ENCODE measurements around the gene PAK6.

PAK6 gene

GRCh38 chr15:40241269-40242212 lies 2.7 kb downstream of the PAK6 start:
- in situ Hi-C loops (cut with MboI; ENCODE audit: low sequenced_read_pairs): no loop called here

GRCh38 chr15:40242213-40242599 lies 3.3 kb downstream of the PAK6 start:
- in situ Hi-C loops (cut with MboI; ENCODE audit: low sequenced_read_pairs): no loop called here

GRCh38 chr15:40242601-40243000 lies 3.7 kb downstream of the PAK6 start:
- in situ Hi-C loops (cut with MboI; ENCODE audit: low sequenced_read_pairs): no loop called here

DNA sequence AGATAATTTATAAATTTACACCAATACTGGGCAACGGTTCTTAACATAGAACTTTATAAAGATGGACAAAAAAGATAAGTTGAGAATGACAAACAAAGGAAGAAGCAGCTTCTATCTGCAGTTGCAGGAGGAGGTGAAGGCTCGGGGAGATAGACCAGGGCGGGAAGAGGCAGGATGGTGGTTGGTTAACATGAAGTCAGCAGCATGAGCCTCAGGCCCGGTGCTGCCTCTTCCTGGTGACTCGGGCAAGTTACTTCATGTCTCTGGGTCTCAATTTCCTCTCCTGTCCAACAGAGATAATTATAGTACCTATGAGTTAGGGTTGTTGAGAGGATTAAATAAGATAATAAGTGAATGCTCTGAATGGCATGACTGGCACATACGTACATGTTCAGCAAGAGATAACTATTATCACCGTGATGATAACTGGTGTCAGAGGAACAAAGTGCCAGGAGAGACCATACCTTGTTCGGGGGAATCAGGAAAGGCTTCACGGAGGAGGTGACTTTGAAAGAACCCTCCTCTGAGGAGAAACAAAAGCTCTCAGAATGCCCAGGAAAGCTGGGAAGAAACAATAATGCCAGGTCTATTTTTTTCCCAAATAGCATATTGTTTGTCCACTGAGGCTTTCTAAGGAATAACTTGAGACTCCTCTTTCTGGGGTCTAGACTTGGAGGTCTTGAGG lies 4.4 kb downstream of the PAK6 start:
- in situ Hi-C loops (cut with MboI; ENCODE audit: low sequenced_read_pairs): no loop called here

GRCh38 chr15:40244961-40245523 lies 6.2 kb downstream of the PAK6 start:
- in situ Hi-C loops (cut with MboI; ENCODE audit: low sequenced_read_pairs): no loop called here

- in situ Hi-C loops (cut with MboI; ENCODE audit: low sequenced_read_pairs): no loop called here
Observed at GRCh38 chr15:40245666-40246450, 7.0 kb downstream of the PAK6 start.

DNA sequence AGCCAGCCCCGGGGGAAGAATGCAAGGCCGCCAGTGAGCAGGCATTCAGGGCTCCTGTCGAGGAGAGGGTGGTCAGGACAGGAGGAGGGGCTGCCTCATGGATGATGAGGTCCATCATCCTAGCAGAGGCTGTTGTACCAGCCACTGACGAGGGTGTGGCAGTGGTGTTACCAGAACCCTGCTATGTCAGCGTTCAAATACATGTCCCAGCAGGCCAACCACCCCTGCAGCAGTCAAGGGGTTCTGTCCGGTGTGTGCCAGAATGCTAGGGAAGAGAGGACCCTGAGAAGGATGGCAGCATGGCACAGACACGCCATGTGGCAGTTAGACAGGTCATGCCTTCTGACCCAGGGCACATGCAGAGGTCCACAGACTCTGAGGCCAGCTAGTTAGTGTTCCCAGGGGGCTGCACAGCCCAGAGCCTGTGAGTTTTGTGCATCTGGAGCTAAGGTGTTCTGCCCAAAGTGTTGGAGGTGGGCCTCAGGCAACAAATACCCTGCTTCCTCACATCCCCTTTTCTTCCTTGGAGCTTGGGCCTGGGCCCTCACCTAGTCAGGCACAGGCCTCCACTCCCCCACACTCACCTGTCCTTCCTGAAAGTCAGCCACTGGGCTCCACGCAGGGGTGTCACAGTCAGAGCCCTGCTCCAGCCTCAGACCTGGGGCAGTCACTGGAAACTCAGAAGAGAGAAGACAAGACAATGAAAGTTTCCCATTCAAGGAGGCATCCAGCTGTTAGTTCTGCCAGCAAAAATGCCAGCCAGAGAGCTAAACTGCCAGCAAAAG lies 7.8 kb downstream of the PAK6 start:
- in situ Hi-C loops (cut with MboI; ENCODE audit: low sequenced_read_pairs): no loop called here

DNA sequence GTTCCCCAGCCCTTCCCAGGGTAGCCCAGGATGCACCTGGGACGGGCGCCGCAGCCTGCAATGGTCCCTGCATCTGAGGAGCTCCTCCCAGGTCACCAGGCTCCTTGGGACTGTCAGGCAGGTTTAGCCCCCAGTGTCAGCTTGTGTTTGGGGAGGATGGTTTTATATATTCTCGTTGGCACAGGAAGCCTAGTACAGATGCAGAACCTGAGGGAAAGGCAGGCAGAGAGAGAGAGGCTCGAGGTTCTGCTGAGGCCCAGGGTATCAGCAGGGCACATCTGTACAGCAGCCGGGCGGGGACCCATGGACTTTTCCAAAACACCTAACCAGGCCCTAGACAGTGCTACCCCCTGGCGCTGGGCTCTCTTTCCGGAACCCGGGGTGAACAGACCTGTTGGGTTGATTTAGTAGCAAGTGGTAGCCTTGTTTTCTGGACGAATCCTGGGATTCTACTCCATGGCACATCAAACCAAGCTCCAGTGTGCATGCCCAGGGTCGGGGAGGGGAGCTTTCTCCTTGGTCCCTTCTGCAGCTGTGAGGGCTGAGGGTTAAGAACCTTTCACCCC lies 8.6 kb downstream of the PAK6 start:
- in situ Hi-C loops (cut with MboI; ENCODE audit: low sequenced_read_pairs): no loop called here

DNA sequence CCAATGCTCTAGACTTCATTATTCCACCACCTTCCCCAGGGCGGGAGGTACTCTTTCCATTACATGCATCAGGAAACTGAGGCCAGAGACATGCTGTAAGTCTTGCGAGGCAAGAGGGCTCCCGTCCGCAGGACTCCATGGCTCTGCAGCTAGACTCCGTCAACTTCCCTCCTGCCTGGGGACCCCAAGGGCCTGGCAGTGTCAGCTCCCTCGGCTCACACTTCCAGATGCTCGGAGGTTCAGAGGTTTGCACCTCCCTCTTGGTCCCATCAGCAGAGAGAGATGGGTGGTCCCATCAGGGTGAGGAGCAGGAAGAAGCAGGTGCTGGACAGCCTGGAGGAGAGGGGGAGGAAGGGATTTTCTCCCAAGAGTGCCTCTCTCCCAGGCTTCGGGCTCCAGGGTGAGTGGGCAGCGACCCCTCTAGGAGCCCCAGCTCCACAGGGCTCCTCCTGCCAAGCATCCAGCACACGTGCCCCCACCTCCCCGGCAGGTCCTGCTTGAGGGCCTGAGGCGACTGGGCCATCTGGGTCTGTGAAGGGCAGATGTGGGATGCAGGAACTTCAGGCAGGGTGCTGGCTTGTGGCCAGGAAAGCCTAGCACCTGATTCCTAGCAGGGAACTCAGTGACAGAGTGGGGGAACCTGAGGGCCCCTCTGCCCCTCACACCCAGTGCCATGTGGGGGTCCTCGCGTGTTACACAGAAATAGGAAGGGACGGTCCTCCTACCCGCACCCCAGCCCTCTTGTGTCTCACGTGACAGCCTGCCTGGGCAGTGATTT lies 9.3 kb downstream of the PAK6 start:
- in situ Hi-C loops (cut with MboI; ENCODE audit: low sequenced_read_pairs): no loop called here

DNA sequence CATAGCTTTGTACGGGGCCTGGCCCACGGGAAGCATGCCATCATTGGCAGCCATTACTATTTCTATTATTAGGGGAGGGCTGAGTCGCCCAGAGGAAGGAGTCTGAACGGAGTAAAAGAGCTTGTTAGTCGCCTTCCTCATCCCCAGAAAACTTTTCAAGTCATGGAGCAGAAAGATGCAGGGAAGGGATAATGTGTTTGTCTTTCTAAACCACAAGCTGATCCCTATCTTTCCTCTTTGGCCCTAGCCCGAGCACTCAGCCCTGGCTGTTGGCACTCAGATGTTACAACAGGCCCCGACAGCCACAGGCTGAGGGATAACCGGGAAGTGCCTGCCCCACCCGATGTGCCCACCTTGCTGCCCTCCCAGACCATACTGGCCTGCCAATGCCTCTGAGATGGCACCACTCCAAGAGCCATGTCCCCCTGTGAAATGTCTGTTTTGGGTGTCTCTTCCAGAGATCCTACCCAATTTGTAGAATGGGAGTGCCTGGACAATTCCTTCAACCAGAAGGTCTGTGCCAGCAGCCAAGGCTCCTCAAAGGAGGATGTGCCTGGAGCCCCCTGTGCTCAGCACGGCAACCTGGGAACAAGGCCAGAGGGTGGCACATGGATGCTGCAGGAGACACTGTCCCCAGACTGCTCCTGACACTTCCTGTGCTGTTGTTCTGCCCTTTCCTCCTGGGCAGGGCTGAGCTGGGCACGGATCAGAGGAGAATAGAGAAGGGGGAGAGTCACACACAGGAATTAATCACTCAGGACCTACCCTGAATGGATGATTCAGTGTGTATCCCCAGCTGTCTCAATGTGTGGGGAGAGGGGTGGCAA lies 10.8 kb downstream of the PAK6 start:
- in situ Hi-C loops (cut with MboI; ENCODE audit: low sequenced_read_pairs): no loop called here

- in situ Hi-C loops (cut with MboI; ENCODE audit: low sequenced_read_pairs): no loop called here
Observed at GRCh38 chr15:40250304-40250656, 11.4 kb downstream of the PAK6 start.

- in situ Hi-C loops (cut with MboI; ENCODE audit: low sequenced_read_pairs): no loop called here
Observed at GRCh38 chr15:40250771-40251483, 12.1 kb downstream of the PAK6 start.

GRCh38 chr15:40251486-40252140 lies 12.8 kb downstream of the PAK6 start:
- in situ Hi-C loops (cut with MboI; ENCODE audit: low sequenced_read_pairs): no loop called here

DNA sequence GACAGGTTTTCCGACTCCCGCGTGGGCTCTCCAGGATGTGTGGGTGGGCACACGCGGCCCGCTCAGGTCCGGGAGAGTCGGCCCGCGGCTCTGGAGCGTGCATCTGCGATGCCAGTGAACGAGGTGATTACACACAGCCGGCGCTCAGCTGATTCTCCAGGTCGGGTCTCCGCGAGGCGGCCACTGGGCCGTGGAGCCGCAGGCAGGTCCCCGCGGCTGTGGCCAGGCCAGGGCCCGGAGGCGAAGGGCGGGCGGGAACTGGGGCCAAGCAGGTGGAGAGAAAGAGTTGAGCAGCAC lies 13.2 kb downstream of the PAK6 start:
- in situ Hi-C loops (cut with MboI; ENCODE audit: low sequenced_read_pairs): no loop called here

GRCh38 chr15:40252438-40253166 lies 13.7 kb downstream of the PAK6 start:
- in situ Hi-C loops (cut with MboI; ENCODE audit: low sequenced_read_pairs): no loop called here

DNA sequence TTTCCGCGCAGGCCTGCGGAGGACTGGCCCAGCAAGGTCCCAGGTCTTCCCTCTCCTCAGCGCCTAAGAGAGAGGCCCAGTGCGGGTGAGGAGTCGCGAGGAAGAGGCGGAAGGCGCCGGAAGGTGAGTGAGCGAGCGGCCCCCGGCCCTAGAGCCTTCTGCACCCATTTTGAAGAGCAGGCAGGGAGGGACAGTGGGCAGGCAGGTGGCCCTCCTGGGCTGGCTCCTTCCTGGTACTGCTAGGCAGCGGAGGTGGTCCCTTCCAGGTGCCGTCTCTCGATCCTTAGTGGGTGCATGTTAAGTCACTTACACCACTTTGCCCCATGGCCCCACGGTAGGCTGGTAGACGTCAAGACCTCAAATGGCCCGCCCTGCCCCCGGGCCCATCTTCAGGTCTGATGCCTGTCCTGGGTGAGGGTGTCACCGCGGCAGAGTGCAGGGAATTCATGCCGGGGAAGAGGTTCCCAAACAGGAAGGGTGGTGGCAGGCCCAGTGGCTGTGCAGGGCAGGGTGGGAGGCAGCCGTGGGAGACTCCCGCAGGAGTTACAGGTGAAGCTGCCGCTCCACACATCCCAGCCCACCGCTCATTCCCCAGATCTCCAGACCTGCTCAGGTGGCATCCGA lies 14.4 kb downstream of the PAK6 start:
- in situ Hi-C loops (cut with MboI; ENCODE audit: low sequenced_read_pairs): no loop called here
